GM12878 (cell line): Measurements from ENCODE around the gene DNAJC3. TPM values are rescaled to one million over a fixed set of nuclear protein-coding genes. Genes with fewer than 3 reads are reported as not detected.

Experiments used
- ATAC-seq: fragments of 200-7000 bp; cut with Tn5 transposase; 3 replicates; pipeline ENCODE4 v1.9.1; 2020; ENCODE audit warnings: mild to moderate bottlenecking, moderate library complexity
- BruUV-seq: library from RNA; stranded (reverse); fragments of 400-500 nt; replicated peaks from 2 replicates; lab custom pipeline; 2021; lab: Mats Ljungman, UMichigan
- CTCF ChIA-PET: fragments of 300-600 bp; sonication (Branson Sonifier 250); formaldehyde crosslinking; extraction: SDS; loops from one replicate; lab custom pipeline; 2021; ENCODE audit warnings: inconsistent platforms; lab: Yijun Ruan, JAX
- POLR2A ChIA-PET: fragments of 350-600 bp; formaldehyde crosslinking; extraction: SDS; loops from one replicate; lab custom pipeline; 2021; ENCODE audit warnings: inconsistent platforms; lab: Charles Lee
- RAD21 ChIA-PET: fragments of 300-600 bp; sonication (Branson Sonifier 250); formaldehyde crosslinking; loops from one replicate; lab custom pipeline; 2023; ENCODE audit warnings: antibody characterized with exemption; ENCODE audit not compliant: unreplicated experiment; lab: Charles Lee
- SMC1A ChIA-PET: fragments of 300-600 bp; sonication (Branson Sonifier 250); formaldehyde crosslinking; loops from one replicate; lab custom pipeline; 2023; ENCODE audit not compliant: unreplicated experiment, uncharacterized antibody; lab: Charles Lee
- DNase-seq: peaks from one replicate; pipeline ENCODE4 v3.0.0-alpha.2; 2011; ENCODE audit warnings: low read depth, low spot score
- FAIRE-seq: peaks from 3 replicates; lab custom pipeline; 2011; peaks lifted over from hg19 to GRCh38; lab: Jason Lieb, UNC
- H2AFZ ChIP-seq: 2 replicates; pipeline ENCODE4 v1.6.0; 2011; ENCODE audit warnings: low read depth, low read length, control low read depth; ENCODE audit not compliant: control insufficient read depth
- H3K27ac ChIP-seq: 2 replicates; pipeline ENCODE4 v1.5.1; 2011; ENCODE audit warnings: control low read depth; ENCODE audit not compliant: control insufficient read depth, insufficient read depth
- H3K27me3 ChIP-seq, 2 experiments: replicated peaks in 1 of 2; 2 replicates each; pipeline versions ENCODE4 v1.6.0 to v1.6.1; 2011; ENCODE audit warnings: low read length in 1 of 2; ENCODE audit not compliant: control insufficient read depth in 2 of 2, insufficient read depth in 2 of 2
- H3K36me3 ChIP-seq, 2 experiments: 2 replicates each; pipeline ENCODE4 v1.5.1; 2011; ENCODE audit warnings: low read length in 1 of 2; ENCODE audit not compliant: control insufficient read depth in 2 of 2, insufficient read depth in 2 of 2
- H3K4me1 ChIP-seq: 2 replicates; pipeline ENCODE4 v1.6.1; 2011; ENCODE audit warnings: mild to moderate bottlenecking, low read length, moderate library complexity, mixed read lengths; ENCODE audit not compliant: control insufficient read depth, insufficient read depth
- H3K4me2 ChIP-seq: 2 replicates; pipeline ENCODE4 v1.6.0; 2011; ENCODE audit warnings: control low read depth; ENCODE audit not compliant: control insufficient read depth, insufficient read depth
- H3K4me3 ChIP-seq: fragments of 200-600 bp; sonication (generic); 2 replicates; pipeline ENCODE4 v1.5.1; 2016
- H3K79me2 ChIP-seq: 2 replicates; pipeline ENCODE4 v1.6.0; 2011; ENCODE audit warnings: low read length; ENCODE audit not compliant: control insufficient read depth, insufficient read depth
- H3K9ac ChIP-seq: 2 replicates; pipeline ENCODE4 v1.8.0; 2011; ENCODE audit warnings: low read length, control low read depth, mixed read lengths; ENCODE audit not compliant: control insufficient read depth, insufficient read depth
- H3K9me3 ChIP-seq: replicated peaks from 3 replicates; pipeline ENCODE4 v1.5.1; 2011; ENCODE audit warnings: mild to moderate bottlenecking, low read length; ENCODE audit not compliant: control insufficient read depth, insufficient read depth
- H4K20me1 ChIP-seq: 2 replicates; pipeline ENCODE4 v1.6.0; 2011; ENCODE audit not compliant: control insufficient read depth, insufficient read depth
- BHLHE40 ChIP-seq, 2 experiments: fragments of 450-650 bp in 1 of 2; IDR thresholded peaks; 2 replicates each; pipeline ENCODE4 v1.6.1; 2011 to 2017; ENCODE audit warnings: low read depth in 2 of 2, borderline replicate concordance in 1 of 2, improper control_type of control experiment in 1 of 2, low read length in 1 of 2, mild to moderate bottlenecking in 1 of 2
- CBFB ChIP-seq: IDR thresholded peaks from 2 replicates; pipeline ENCODE4 v1.6.1; 2016; ENCODE audit warnings: antibody characterized with exemption, low read depth
- EP300 ChIP-seq, 2 experiments: fragments of 150-350 bp in 1 of 2; IDR thresholded peaks; 2 replicates each; pipeline ENCODE4 v1.6.1; 2011 to 2012; ENCODE audit warnings: low read depth in 2 of 2, low read length in 2 of 2, borderline replicate concordance in 1 of 2, improper control_type of control experiment in 1 of 2, inconsistent platforms in 1 of 2; ENCODE audit not compliant: control insufficient read depth in 1 of 2
- HSF1 ChIP-seq: fragments of 150-350 bp; IDR thresholded peaks from 2 replicates; pipeline ENCODE4 v1.6.1; 2014; ENCODE audit warnings: mild to moderate bottlenecking, low read depth, low read length
- MTA2 ChIP-seq: fragments of 450-650 bp; IDR thresholded peaks from 2 replicates; pipeline ENCODE4 v1.6.1; 2016; ENCODE audit warnings: low read depth, mild to moderate bottlenecking, moderate library complexity
- SMARCA5 ChIP-seq: fragments of 450-650 bp; IDR thresholded peaks from 2 replicates; pipeline ENCODE4 v1.6.1; 2017; ENCODE audit warnings: mild to moderate bottlenecking
- SMC3 ChIP-seq: IDR thresholded peaks from 2 replicates; pipeline ENCODE4 v1.6.1; 2011; ENCODE audit warnings: low read length, improper control_type of control experiment, borderline replicate concordance
- WGBS: methylation state at CpG from one replicate; pipeline ENCODE4 v1.1.6; 2016; ENCODE audit warnings: low lambda C conversion rate; ENCODE audit not compliant: insufficient replicate concordance, insufficient coverage; ENCODE audit errors: missing lambda C conversion rate; 5-methylcytosine and 5-hydroxymethylcytosine counted together
- in situ Hi-C: fragments of 300-500 bp; cut with MboI; formaldehyde crosslinking; loops from 9 replicates; pipeline ENCODE4 v1.14.3; 2018; ENCODE audit warnings: mixed read lengths
- intact Hi-C: fragments of 100-400 bp; cut with micrococcal nuclease; formaldehyde crosslinking; loops from one replicate; pipeline ENCODE4 v1.14.2; 2022; ENCODE audit not compliant: unreplicated experiment
- polyA plus RNA-seq, 11 experiments: library from polyadenylated mRNA; depleted of rRNA in 4 of 11; unstranded in 6 of 11; stranded (reverse) in 5 of 11; fragments of >200 nt; fragmentation: Nextera tagmentation in 4 of 11; fragmentation: Illumina TruSeq in 1 of 11; extraction: Ambion mirVana in 4 of 11; extraction: Trizol in 1 of 11; gene quantifications; 1 replicate in 1 of 11; 2 replicates in 10 of 11; pipeline versions ENCODE4 v1.2.1 to v1.2.3, GENCODE V29; 2011 to 2016; ENCODE audit warnings: inconsistent platforms in 2 of 11, missing spikeins in 2 of 11, low read depth in 1 of 11
- total RNA-seq, 4 experiments: library from RNA; depleted of rRNA in 3 of 4; stranded (reverse); fragments of >200 nt in 3 of 4; fragmentation: Illumina TruSeq in 1 of 4; extraction: Trizol in 1 of 4; gene quantifications; 2 replicates each; pipeline versions ENCODE4 v1.2.1 to v1.2.3, GENCODE V29; 2013 to 2021
- TF ChIP-seq, protein P1 (sequence below): IDR thresholded peaks from 2 replicates; pipeline ENCODE4 v1.6.1; 2011; ENCODE audit warnings: mild to moderate bottlenecking, low read depth, low read length, moderate library complexity; ENCODE audit not compliant: insufficient replicate concordance

The DNAJC3 gene
- total and polyA plus RNA-seq, 10 of the 15 experiments (the other 5 are each of a cell fraction or from before 2014, with no cell fraction given): 9.3 to 37.4 (median 19.0) TPM

DNA sequence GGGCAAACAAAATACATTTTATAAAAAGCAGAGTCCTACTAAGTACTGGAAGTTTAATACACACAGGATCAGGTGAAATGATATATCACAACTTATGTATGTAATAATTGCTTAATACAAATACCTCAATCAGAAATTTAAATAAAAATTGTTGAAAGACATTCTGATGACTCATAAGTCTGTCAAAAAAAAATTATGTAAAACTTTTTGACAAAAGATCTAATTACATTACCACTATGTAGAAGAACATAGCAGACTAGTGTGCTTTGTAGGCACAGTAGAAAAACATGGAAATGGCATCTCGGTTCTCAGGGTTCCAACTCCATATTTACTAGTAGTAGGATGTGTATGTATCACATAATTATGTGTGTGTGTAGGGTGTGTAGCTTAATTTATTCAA, 156.2 kb downstream of the DNAJC3 start:
- Histone ChIP-seq H3K79me2 (no peaks in the 10 kb centered on the region), H3K27ac (no peak overlapping the region), H3K9me3 (no peaks in the 10 kb centered on the region), H2AFZ (no peak overlapping the region), H3K4me2 (no peak overlapping the region), H3K4me1 (no peaks in the 10 kb centered on the region), H3K9ac (no peak overlapping the region), H3K36me3 (no peaks in the 10 kb centered on the region), H4K20me1 (no peaks in the 10 kb centered on the region), H3K27me3 (no peaks in the 10 kb centered on the region), H3K4me3 (no peak overlapping the region)
- WGBS: 100% methylated on average over 1 of the region's 1 CpG
- CTCF ChIA-PET: interaction anchor here (0.6 to 8.1 kb wide), 41 partner anchors 9 to 644 kb away, joined by 3 to 192 read pairs (median 4); no protein-coding TSS in a partner anchor
- intact Hi-C loops: loop anchor here (5.0 to 10.0 kb wide), 3 partner anchors 156 to 428 kb away; partner anchors contain the start of gene DNAJC3
- BruUV-seq: no TSS peak
- DNase-seq (no peak), FAIRE-seq (no peak), ATAC-seq (no peak)
- SMC1A ChIA-PET: interaction anchor here (1.2 to 6.3 kb wide), 18 partner anchors 8 to 339 kb away, joined by 3 to 139 read pairs (median 4); no protein-coding TSS in a partner anchor
- TF ChIP-seq SMC3 (no peak), BHLHE40 (IDR thresholded peaks at IDR 0.05; ENCODE audit: borderline replicate concordance in 1 of 2, low read depth in 2 of 2, low read length in 1 of 2) (no peak), SMARCA5 (no peak), EP300 (IDR thresholded peaks at IDR 0.05; ENCODE audit: borderline replicate concordance in 1 of 2, control insufficient read depth in 1 of 2, low read depth in 2 of 2, low read length in 2 of 2) (no peak), CBFB (no peak), MTA2 (no peak), HSF1 (no peak)
- TF ChIP-seq, protein P1, sequence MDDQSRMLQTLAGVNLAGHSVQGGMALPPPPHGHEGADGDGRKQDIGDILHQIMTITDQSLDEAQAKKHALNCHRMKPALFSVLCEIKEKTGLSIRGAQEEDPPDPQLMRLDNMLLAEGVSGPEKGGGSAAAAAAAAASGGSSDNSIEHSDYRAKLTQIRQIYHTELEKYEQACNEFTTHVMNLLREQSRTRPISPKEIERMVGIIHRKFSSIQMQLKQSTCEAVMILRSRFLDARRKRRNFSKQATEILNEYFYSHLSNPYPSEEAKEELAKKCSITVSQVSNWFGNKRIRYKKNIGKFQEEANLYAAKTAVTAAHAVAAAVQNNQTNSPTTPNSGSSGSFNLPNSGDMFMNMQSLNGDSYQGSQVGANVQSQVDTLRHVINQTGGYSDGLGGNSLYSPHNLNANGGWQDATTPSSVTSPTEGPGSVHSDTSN: no peak
- RAD21 ChIA-PET: interaction anchor here (0.8 to 5.0 kb wide), 14 partner anchors 12 to 341 kb away, joined by 3 to 101 read pairs (median 4); no protein-coding TSS in a partner anchor
- POLR2A ChIA-PET: interaction anchor here (0.6 kb wide), 1 partner anchor 128 kb away, joined by 7 read pairs; no protein-coding TSS in a partner anchor
- in situ Hi-C loops: loop anchor here (25.0 kb wide), 1 partner anchor 221 kb away; no protein-coding TSS in a partner anchor
